OCI-M2 (cell line): ENCODE measurements around the gene PGPEP1.
A peak's percentile ranks its signal among the peaks of the same experiment; 100 is the strongest.

Source experiments
- DNase-seq: peaks from one replicate; lab custom pipeline; 2025; ENCODE audit not compliant: unreplicated experiment; lab: John Stamatoyannopoulos, UW

The PGPEP1 gene

DNA sequence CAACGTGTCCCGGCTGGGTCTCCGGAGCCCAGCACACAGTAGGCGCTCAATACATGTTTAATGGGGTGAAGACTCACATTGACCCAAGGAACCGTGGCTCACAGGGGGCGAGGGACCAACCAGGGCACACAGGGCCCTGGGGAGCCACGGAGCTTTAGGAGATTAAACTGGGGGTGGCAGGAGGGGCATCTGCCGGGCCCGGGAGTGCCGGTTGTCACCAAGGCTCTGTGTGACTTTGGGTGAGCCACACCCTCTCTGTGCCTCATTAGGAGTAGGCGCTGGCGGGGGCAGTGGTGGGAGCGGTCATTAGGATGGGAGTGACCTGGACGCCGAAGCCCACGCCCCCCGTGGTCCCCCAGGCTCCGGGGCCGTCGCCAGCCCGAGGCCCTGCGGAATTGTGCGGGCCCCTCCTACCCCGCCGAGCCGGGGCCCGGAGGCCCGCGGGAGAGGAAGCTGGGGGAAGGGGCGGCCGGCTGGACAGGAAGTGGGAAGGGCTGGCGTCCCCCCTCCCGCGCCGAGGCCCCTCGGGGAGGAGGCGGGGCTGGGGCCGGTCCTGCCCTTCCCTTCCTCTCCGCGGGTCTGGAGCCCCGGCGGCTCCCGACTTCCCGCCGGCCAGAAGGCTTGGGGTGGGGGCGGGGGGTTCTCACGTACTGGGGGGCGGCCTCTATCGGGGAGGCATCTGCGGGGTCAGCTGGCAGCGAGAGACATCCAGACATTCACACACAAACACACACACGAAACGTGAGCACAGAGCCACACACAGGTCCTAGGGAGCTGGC, 77.0 kb downstream of the PGPEP1 start:
- DNase-seq: peak; percentile 68

DNA sequence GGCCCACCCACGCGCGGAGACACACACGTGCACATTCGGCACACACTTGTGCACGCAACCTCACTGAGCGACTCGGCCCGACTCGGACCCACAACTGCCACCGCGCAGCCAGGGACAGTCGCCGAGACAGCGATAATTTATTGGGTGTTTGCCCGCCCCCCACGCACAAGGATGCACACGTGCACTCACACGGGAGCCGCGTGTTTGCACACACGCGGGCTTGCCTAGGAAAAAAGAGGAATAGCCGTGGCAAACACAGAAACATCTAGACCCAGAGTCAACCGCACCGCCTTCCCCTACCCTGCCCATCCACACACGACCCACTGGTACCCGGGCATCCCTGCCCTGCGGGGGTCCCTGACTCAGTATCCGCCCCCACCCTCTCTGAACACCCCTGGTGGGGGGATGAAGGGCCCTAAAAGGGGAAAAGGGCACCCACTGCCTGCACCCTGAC, 77.7 kb downstream of the PGPEP1 start:
- no peak for DNase-seq

DNA sequence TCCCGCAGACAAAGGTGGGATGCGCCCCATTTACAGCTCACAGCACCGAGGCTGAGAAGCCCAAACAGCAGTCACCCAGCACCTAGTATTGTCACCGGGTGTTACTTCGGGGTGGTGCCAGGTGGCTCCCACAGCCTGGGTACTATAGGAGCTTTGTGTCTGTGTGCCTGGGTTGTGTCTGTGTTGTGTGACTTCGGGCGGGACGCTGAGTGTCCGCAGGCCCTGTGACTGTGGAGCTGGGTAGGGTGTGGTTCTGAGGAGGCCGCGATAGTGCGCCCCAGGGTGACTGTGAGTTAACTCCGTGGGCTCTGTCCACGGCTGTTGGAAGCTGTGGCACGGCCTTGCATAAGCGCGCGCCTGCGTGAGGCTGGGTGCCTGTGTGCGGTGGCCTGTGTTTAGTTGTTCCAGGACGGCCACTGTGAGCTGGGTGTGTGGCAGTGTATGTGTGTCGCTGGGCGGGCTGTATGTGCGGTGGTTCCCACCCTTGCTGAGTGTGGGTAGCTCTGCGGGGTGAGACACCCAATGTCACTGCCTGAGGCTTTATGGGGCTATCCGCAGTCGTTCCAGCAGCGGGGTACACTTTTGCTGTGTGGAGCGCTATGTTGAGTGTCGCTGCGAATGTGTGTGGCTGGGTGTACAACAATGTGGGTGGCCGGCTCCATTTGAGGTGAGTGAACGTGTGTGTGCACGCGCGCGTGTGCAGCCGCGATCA, 78.2 kb downstream of the PGPEP1 start:
- no peak for DNase-seq

DNA sequence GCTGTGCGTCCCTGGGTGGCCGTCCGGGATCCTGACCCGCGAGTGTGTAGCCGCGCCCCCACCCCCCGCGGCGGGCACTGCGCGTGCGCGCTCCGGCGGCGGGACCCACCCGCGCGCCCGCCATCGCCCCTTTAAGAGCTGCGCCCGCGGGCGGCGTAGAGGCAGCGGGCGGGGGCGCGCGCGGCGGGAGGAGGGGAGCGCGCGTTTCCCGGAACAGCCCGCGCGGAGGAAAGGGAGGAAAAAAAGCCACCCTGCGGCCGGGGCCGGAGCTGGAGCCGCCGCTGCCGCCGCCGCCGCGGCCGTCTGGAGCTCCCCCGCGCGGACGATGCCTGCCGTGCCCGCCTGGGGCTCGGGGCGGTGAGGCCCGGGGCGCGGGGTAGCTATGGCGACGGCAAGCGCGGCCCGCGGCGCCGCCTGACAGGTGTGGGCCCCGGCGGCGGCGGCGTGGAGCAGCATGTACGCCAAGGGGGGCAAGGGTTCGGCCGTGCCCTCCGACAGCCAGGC, 78.8 kb downstream of the PGPEP1 start, which contains the start of gene SSBP4:
TSS of gene SSBP4 (plus strand) at position 204 of the 504 bp plus-strand sequence. CDS start at position 455, 251 bp downstream.
- DNase-seq: no peak
